Measurements from ENCODE around the gene CCDC127.
"Not testable (repeated sequence)": the region's sequence is repeated elsewhere in the genome, so short reads cannot be mapped to it uniquely, and the experiment has no call there.

Gene CCDC127

GRCh38 chr5:231661-232060, 13.7 kb upstream of the CCDC127 start:
- no peak for DNase-seq

GRCh38 chr5:230711-231110, 12.8 kb upstream of the CCDC127 start:
- no peak for DNase-seq

GRCh38 chr5:228886-229285, 10.9 kb upstream of the CCDC127 start:
- DNase-seq = no peak

- DNase-seq = not testable (repeated sequence)
Observed at GRCh38 chr5:227375-227774, 9.4 kb upstream of the CCDC127 start.

GRCh38 chr5:225334-225733, 7.4 kb upstream of the CCDC127 start:
- no peak for DNase-seq

- DNase-seq = no peak
Observed at GRCh38 chr5:223791-224190, 5.8 kb upstream of the CCDC127 start.

- DNase-seq = not testable (repeated sequence)
Observed at GRCh38 chr5:222951-223715, 5.2 kb upstream of the CCDC127 start.

GRCh38 chr5:219991-220390, 2.0 kb upstream of the CCDC127 start:
- DNase-seq = no peak

- DNase-seq = no peak
Observed at GRCh38 chr5:219460-219863, 1.5 kb upstream of the CCDC127 start.

- DNase-seq = no peak
Observed at GRCh38 chr5:218457-219291, 721 bp upstream of the CCDC127 start.

- DNase-seq = not testable (repeated sequence)
Observed at GRCh38 chr5:216076-216475, 1.9 kb downstream of the CCDC127 start.

- DNase-seq = peak; percentile 45
Observed at GRCh38 chr5:215256-215655, 2.7 kb downstream of the CCDC127 start.

GRCh38 chr5:213803-214395, 4.1 kb downstream of the CCDC127 start:
- DNase-seq = no peak

GRCh38 chr5:208449-209114, 9.4 kb downstream of the CCDC127 start:
- no peak for DNase-seq

- no peak for DNase-seq
Observed at GRCh38 chr5:207599-207998, 10.4 kb downstream of the CCDC127 start.

- DNase-seq = no peak
Observed at GRCh38 chr5:206927-207536, 10.9 kb downstream of the CCDC127 start.

- DNase-seq = no peak
Observed at GRCh38 chr5:206406-206805, 11.5 kb downstream of the CCDC127 start.

GRCh38 chr5:204966-205670, 12.8 kb downstream of the CCDC127 start:
- DNase-seq = no peak

- no peak for DNase-seq
Observed at GRCh38 chr5:204462-204861, 13.5 kb downstream of the CCDC127 start.

- DNase-seq = no peak
Observed at GRCh38 chr5:204001-204400, 14.0 kb downstream of the CCDC127 start.

GRCh38 chr5:203246-203930, 14.6 kb downstream of the CCDC127 start:
- no peak for DNase-seq

GRCh38 chr5:201672-202071, 16.3 kb downstream of the CCDC127 start:
- no peak for DNase-seq
